WTC11 (cell line): ENCODE data around the gene ADAMTS2. TPM values are rescaled to one million over a fixed set of nuclear protein-coding genes. Genes with fewer than 3 reads are reported as not detected.

Source experiments
- ATAC-seq: fragments of 200-7000 bp; cut with Tn5 transposase; 2 replicates; pipeline ENCODE4 v1.10.0; 2021; ENCODE audit warnings: mild to moderate bottlenecking, moderate library complexity
- CTCF ChIA-PET: fragments of 300-600 bp; sonication (Branson Sonifier 250); formaldehyde crosslinking; loops from one replicate; lab custom pipeline; 2021; ENCODE audit warnings: antibody characterized with exemption; lab: Charles Lee
- POLR2A ChIA-PET: fragments of 350-600 bp; sonication (Branson Sonifier 250); formaldehyde crosslinking; loops from one replicate; lab custom pipeline; 2021; ENCODE audit warnings: antibody characterized with exemption; lab: Charles Lee
- DNase-seq: peaks from one replicate; pipeline ENCODE4 v3.0.0; 2021; ENCODE audit warnings: low spot score
- H3K27ac Mint-ChIP-seq: 2 replicates; pipeline ENCODE4 v1.8.0; 2021; ENCODE audit warnings: mixed read lengths
- H3K27me3 Mint-ChIP-seq: 2 replicates; pipeline ENCODE4 v1.8.0; 2021; ENCODE audit warnings: low read depth, mild to moderate bottlenecking, moderate library complexity, mixed read lengths
- H3K36me3 Mint-ChIP-seq: 2 replicates; pipeline ENCODE4 v1.8.0; 2021; ENCODE audit warnings: mixed read lengths
- H3K4me1 Mint-ChIP-seq: 2 replicates; pipeline ENCODE4 v1.8.0; 2022; ENCODE audit warnings: mixed read lengths
- H3K4me3 Mint-ChIP-seq: 2 replicates; pipeline ENCODE4 v1.8.0; 2021; ENCODE audit warnings: mild to moderate bottlenecking, moderate library complexity, mixed read lengths
- H3K9me3 Mint-ChIP-seq: 2 replicates; pipeline ENCODE4 v1.8.0; 2021; ENCODE audit warnings: mixed read lengths
- ATF2 ChIP-seq: sonication (generic); formaldehyde crosslinking; IDR thresholded peaks from 2 replicates; pipeline ENCODE4 v1.8.1; 2022; ENCODE audit warnings: low read depth, missing genetic modification reagents, borderline replicate concordance
- E2F1 ChIP-seq: sonication (generic); formaldehyde crosslinking; IDR thresholded peaks from 2 replicates; pipeline ENCODE4 v1.8.0; 2022; ENCODE audit warnings: mild to moderate bottlenecking, missing genetic modification reagents
- FOXP1 ChIP-seq: sonication (generic); formaldehyde crosslinking; IDR thresholded peaks from 2 replicates; pipeline ENCODE4 v1.8.0; 2022; ENCODE audit warnings: missing genetic modification reagents, mild to moderate bottlenecking, moderate library complexity, borderline replicate concordance
- MXD4 ChIP-seq: fragments of 250-450 bp; sonication (Bioruptor Pico); IDR thresholded peaks from 2 replicates; pipeline ENCODE4 v1.8.0; 2021; ENCODE audit warnings: mild to moderate bottlenecking, moderate library complexity, borderline replicate concordance
- NFATC4 ChIP-seq: fragments of 250-450 bp; sonication (Bioruptor Pico); IDR thresholded peaks from 2 replicates; pipeline ENCODE4 v1.9.0; 2021; ENCODE audit warnings: mild to moderate bottlenecking
- NR3C1 ChIP-seq: sonication (generic); formaldehyde crosslinking; conservative IDR thresholded peaks from 2 replicates; pipeline ENCODE4 v1.8.1; 2023; ENCODE audit warnings: low read depth, mild to moderate bottlenecking, missing genetic modification reagents
- RELA ChIP-seq: sonication (generic); formaldehyde crosslinking; IDR thresholded peaks from 2 replicates; pipeline ENCODE4 v1.8.1; 2022; ENCODE audit warnings: missing genetic modification reagents, mild to moderate bottlenecking, borderline replicate concordance
- RORB ChIP-seq: fragments of 250-450 bp; sonication (Bioruptor Pico); IDR thresholded peaks from 2 replicates; pipeline ENCODE4 v1.9.0; 2021; ENCODE audit warnings: mild to moderate bottlenecking
- TCF7 ChIP-seq: sonication (generic); formaldehyde crosslinking; IDR thresholded peaks from 2 replicates; pipeline ENCODE4 v1.8.0; 2022; ENCODE audit warnings: mild to moderate bottlenecking, low read depth, missing genetic modification reagents, moderate library complexity
- USF2 ChIP-seq: sonication (generic); formaldehyde crosslinking; IDR thresholded peaks from 2 replicates; pipeline ENCODE4 v1.8.1; 2023; ENCODE audit warnings: mild to moderate bottlenecking, missing genetic modification reagents, moderate library complexity
- ZNF512 ChIP-seq: sonication (generic); formaldehyde crosslinking; IDR thresholded peaks from 2 replicates; pipeline ENCODE4 v1.8.1; 2022; ENCODE audit warnings: missing genetic modification reagents, borderline replicate concordance
- total RNA-seq: library from RNA; stranded (reverse); gene quantifications from 3 replicates; pipeline ENCODE4 v1.2.3, GENCODE V29; 2021
- TF ChIP-seq, protein P1 (sequence below): fragments of 200-600 bp; IDR thresholded peaks from 2 replicates; pipeline ENCODE4 v1.8.0; 2022; ENCODE audit warnings: antibody characterized with exemption
- TF ChIP-seq, protein P2 (sequence below): fragments of 250-450 bp; sonication (Bioruptor Pico); IDR thresholded peaks from 2 replicates; pipeline ENCODE4 v1.9.0; 2021; ENCODE audit warnings: mild to moderate bottlenecking
- TF ChIP-seq, protein P3 (sequence below): sonication (generic); formaldehyde crosslinking; IDR thresholded peaks from 2 replicates; pipeline ENCODE4 v1.8.1; 2022; ENCODE audit warnings: mild to moderate bottlenecking, moderate library complexity, missing genetic modification reagents

The ADAMTS2 gene
- total RNA-seq, 1 experiment from 2014 or later = 11.2 TPM

GRCh38 chr5:179143446-179143845 is 201.8 kb downstream of the ADAMTS2 start (continued):
- TF ChIP-seq NFATC4 = no peak
- no peak for TF ChIP-seq ATF2 (CRISPR knock-in tag)
- TF ChIP-seq MXD4 (CRISPR knock-in tag) = no peak
- TF ChIP-seq E2F1 (CRISPR knock-in tag) = no peak

- Mint-ChIP-seq H3K9me3 (no peaks in the 10 kb centered on the region), H3K27me3 (no peaks in the 10 kb centered on the region), H3K27ac (no peak overlapping the region), H3K4me3 (no peak overlapping the region), H3K4me1 (no peaks in the 10 kb centered on the region), H3K36me3 (no peaks in the 10 kb centered on the region)
- TF ChIP-seq USF2 (CRISPR knock-in tag) (no peak), RORB (CRISPR knock-in tag) (no peak), TCF7 (CRISPR knock-in tag) (no peak), RELA (CRISPR knock-in tag) (no peak), ZNF512 (CRISPR knock-in tag) (no peak), FOXP1 (CRISPR knock-in tag) (no peak), NR3C1 (CRISPR knock-in tag) (no peak)
- TF ChIP-seq, protein P1, sequence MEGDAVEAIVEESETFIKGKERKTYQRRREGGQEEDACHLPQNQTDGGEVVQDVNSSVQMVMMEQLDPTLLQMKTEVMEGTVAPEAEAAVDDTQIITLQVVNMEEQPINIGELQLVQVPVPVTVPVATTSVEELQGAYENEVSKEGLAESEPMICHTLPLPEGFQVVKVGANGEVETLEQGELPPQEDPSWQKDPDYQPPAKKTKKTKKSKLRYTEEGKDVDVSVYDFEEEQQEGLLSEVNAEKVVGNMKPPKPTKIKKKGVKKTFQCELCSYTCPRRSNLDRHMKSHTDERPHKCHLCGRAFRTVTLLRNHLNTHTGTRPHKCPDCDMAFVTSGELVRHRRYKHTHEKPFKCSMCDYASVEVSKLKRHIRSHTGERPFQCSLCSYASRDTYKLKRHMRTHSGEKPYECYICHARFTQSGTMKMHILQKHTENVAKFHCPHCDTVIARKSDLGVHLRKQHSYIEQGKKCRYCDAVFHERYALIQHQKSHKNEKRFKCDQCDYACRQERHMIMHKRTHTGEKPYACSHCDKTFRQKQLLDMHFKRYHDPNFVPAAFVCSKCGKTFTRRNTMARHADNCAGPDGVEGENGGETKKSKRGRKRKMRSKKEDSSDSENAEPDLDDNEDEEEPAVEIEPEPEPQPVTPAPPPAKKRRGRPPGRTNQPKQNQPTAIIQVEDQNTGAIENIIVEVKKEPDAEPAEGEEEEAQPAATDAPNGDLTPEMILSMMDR = no peak
- TF ChIP-seq, protein P2, sequence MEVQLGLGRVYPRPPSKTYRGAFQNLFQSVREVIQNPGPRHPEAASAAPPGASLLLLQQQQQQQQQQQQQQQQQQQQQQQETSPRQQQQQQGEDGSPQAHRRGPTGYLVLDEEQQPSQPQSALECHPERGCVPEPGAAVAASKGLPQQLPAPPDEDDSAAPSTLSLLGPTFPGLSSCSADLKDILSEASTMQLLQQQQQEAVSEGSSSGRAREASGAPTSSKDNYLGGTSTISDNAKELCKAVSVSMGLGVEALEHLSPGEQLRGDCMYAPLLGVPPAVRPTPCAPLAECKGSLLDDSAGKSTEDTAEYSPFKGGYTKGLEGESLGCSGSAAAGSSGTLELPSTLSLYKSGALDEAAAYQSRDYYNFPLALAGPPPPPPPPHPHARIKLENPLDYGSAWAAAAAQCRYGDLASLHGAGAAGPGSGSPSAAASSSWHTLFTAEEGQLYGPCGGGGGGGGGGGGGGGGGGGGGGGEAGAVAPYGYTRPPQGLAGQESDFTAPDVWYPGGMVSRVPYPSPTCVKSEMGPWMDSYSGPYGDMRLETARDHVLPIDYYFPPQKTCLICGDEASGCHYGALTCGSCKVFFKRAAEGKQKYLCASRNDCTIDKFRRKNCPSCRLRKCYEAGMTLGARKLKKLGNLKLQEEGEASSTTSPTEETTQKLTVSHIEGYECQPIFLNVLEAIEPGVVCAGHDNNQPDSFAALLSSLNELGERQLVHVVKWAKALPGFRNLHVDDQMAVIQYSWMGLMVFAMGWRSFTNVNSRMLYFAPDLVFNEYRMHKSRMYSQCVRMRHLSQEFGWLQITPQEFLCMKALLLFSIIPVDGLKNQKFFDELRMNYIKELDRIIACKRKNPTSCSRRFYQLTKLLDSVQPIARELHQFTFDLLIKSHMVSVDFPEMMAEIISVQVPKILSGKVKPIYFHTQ (CRISPR knock-in tag) = no peak
- TF ChIP-seq, protein P3, sequence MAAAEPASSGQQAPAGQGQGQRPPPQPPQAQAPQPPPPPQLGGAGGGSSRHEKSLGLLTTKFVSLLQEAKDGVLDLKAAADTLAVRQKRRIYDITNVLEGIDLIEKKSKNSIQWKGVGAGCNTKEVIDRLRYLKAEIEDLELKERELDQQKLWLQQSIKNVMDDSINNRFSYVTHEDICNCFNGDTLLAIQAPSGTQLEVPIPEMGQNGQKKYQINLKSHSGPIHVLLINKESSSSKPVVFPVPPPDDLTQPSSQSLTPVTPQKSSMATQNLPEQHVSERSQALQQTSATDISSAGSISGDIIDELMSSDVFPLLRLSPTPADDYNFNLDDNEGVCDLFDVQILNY (CRISPR knock-in tag) = no peak
- CTCF ChIA-PET = interaction anchor here (0.6 to 2.2 kb wide), 7 partner anchors 47 to 285 kb away, joined by 3 to 11 read pairs (median 4); partner anchors contain the start of gene ZNF354C
- ATAC-seq (no peak), DNase-seq (no peak)
- POLR2A ChIA-PET = no interaction called here
Observed at GRCh38 chr5:179142434-179143198, 202.6 kb downstream of the ADAMTS2 start.
